HG03378 (cell line): ENCODE data around the gene TSEN34.
A peak's percentile ranks its signal among the peaks of the same experiment; 100 is the strongest.
"Not testable (repeated sequence)": the region's sequence is repeated elsewhere in the genome, so short reads cannot be mapped to it uniquely, and the experiment has no call there.

Source experiments
- ATAC-seq: cut with Tn5 transposase; IDR thresholded peaks from one replicate; pipeline ENCODE4 v1.9.1; 2021; ENCODE audit warnings: mild to moderate bottlenecking, moderate library complexity; ENCODE audit not compliant: unreplicated experiment

The TSEN34 gene

DNA sequence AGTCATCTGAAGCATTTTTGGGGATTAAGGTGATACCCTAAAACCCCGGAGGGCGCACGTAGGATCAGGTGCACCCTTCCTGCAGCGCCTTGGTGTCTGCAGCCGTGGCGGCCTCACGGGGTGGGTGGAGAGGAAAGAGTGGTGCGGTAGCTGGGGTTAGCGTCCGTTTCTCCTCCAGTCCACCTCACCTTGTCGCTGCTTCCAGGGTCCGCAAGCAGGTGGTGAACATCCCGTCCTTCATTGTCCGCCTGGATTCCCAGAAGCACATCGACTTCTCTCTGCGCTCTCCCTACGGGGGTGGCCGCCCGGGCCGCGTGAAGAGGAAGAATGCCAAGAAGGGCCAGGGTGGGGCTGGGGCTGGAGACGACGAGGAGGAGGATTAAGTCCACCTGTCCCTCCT, 16.1 kb downstream of the TSEN34 start:
- not testable (repeated sequence) for ATAC-seq

DNA sequence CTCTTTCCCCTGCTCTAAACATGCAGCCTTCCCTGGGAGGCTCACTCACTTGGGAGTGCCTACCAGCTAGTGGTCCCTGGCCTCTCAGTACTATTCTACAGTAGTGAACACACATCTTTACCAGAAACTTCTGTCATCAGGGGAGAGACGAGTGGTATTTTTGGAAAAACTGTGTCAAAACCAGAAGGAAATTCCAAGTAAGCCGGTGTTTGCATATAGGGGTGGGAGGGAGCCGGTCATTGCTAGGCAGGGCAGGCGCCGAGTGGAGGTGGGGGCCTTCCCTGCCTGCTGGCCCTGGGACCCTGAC, 16.5 kb downstream of the TSEN34 start:
- no peak for ATAC-seq

DNA sequence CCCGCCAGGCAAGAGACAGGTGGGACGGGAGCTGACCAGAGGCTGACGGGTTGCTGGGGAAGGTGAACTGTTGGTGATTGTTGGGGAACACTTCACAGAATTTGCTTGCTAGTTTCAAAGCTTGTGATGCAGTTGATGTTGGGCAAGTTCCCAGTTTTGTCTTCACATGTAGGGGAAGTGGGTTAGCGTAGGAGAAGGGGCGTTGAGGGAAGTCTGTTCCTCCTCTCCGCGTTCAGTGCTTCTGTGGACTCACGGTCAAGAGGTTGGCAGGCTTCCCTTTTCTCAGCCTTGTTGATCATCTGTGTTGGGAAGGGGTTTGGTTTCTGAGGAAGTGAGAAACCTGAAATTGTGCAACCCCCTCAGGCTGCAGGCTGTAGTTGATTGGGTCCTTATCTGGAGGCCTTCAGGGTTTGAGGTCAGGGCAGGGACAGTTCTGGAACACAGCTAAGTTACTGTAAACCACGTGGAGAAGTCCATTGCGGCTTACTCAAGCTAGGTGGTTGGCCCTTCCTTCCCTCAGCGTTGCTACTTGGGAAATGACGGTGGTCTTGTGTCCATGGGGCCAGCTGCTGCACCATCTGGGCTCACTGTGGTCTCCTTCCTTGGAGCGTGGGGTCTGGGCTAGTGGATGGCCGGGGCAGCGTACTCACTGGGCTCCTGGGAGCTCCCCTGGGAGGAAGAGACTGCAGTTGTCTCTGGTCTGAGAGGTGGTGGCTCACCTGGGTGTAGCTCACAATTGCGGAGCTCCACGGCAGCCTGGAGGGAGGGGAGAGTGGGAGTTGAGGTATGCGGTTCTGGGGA, 17.1 kb downstream of the TSEN34 start:
- ATAC-seq, result peak; percentile 34

DNA sequence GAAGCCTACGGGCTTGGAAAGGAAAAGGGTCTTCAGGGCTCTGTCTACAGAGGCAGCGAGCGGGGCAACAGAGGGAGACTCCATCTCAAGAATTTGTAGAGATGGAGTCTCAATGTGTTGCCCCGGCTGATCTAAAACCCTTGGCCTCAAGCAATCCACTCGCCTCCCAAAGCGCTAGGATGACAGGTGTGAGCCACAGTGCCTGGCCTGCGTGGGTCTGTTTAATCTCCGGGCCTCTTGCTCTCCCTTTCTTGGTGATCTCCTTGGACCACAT, 17.6 kb downstream of the TSEN34 start:
- ATAC-seq, result no peak

DNA sequence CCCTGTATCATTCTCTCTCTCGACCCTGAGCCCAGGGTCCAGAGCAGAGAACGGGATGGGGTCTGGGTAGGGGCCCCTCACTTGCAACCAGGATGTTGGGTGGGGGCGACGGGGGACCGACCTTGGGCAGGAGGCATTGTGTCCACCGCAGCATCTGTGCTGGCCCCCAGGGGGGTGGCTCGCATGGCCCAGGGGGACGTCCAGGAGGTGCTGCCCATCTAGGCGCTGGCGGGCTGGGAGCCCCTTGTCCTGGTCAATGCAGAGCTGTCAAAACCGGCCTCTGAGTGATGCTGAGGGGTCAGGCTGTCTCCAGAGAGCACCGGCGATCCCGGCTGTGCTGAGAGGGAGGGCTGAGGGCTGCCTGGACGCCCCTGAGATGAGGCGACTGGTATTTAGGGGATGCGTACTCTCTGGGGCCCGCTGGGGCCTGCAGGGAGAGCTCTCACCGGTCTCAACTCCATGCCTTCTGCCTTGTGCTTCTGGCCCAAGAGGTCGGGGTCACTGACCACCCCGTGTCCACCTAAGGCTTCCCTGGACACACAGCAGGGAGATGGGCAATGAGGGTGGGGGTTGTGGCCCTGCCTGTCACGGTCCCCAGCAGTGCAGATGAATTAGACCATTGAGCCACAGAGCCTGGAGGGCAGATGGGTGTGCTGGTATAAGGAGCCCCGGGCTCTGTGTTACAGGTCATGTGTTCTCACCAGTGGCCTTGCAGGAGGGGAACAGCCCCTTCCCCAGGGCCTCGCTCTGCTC, 18.1 kb downstream of the TSEN34 start:
- ATAC-seq, result no peak

DNA sequence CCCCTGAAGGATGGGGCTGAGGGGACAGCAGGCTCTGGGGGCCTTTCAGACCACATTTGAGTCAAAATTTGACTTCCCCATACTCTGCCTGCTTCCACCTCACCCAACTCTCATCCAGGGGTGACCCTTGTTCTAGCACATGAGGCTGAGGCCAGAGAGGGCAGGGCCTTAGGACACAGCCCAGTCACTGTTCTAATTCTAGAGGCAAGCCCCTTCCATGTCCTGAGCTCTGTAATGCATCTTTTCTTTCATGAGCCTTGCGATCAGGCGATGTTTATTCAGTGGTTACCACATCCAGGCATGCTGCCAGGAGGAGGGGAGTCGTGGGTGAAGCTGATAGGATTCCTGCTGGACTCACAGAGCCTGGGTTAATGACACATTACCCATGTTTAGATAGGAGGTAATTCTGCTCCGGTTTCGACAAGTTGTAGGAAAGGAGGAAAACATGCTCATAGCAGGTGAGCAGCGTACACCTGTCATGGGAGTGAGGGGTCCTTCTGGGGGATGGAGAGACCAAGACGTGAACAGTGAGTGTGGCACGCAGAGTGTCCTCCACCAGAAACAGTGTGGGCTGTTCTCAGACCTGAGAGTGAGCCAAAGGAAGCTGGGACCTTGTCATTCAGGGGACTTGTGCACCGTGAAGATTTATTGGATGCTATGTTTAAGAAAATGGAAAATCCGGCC, 18.8 kb downstream of the TSEN34 start:
- ATAC-seq, result no peak

DNA sequence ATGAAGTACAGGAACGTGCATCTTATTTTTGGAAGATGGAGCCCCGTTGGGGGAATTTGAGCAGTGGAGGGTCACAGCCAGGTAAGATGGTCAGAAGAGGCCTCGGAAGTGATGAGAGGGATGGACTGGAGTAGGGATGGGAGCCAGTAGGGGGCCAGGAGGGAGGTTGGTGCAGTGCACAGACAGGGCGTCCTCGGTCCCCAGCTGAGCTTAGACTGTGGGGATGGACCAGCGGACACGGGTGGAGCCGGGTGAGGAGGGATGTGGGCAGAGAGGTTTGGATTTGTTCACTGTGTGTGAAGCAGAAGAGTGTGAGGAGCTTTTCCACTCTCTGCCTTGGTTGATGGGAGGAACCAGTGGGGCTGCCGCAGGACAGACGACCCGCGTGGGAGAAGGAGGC, 20.1 kb downstream of the TSEN34 start:
- ATAC-seq, result no peak

DNA sequence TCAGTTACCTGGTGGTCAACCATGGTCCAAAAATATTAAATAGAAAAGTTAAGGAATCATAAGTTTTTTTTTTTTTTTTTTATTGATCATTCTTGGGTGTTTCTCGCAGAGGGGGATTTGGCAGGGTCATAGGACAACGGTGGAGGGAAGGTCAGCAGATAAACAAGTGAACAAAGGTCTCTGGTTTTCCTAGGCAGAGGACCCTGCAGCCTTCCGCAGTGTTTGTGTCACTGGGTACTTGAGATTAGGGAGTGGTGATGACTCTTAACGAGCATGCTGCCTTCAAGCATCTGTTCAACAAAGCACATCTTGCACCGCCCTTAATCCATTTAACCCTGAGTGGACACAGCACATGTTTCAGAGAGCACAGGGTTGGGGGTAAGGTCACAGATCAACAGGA, 23.1 kb downstream of the TSEN34 start:
- ATAC-seq, result not testable (repeated sequence)

DNA sequence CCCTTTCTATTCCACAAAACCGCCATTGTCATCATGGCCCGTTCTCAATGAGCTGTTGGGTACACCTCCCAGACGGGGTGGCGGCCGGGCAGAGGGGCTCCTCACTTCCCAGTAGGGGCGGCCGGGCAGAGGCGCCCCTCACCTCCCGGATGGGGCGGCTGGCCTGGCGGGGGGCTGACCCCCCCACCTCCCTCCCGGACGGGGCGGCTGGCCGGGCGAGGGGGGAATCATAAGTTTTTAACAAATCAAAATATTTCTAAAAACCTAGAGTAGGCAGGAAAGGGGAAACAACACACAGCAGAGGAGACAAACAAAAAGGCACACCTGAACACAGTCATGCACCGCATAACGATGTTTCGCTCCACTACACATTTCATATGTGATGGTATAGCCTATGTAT, 23.6 kb downstream of the TSEN34 start:
- not testable (repeated sequence) for ATAC-seq

DNA sequence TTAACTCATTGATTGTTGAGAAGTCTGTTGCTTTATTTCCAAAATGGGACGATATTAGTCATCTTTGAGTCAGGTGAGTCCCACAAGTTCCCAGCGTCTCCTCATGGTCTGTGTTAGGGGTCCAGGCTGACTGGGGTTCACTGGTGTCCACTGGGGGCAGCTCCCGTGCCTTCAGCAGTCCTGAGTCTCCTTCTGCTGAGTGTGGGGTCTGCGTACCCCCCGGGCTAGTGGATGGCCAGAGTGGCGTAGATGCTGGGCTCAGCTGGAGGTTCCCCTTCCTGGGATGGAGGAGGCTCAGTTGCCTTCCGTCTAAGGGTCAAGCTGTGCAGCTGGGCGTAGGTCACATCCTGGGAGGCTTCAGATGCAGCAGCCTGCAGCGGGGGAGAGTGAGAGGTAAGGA, 25.8 kb downstream of the TSEN34 start:
- ATAC-seq, result no peak

DNA sequence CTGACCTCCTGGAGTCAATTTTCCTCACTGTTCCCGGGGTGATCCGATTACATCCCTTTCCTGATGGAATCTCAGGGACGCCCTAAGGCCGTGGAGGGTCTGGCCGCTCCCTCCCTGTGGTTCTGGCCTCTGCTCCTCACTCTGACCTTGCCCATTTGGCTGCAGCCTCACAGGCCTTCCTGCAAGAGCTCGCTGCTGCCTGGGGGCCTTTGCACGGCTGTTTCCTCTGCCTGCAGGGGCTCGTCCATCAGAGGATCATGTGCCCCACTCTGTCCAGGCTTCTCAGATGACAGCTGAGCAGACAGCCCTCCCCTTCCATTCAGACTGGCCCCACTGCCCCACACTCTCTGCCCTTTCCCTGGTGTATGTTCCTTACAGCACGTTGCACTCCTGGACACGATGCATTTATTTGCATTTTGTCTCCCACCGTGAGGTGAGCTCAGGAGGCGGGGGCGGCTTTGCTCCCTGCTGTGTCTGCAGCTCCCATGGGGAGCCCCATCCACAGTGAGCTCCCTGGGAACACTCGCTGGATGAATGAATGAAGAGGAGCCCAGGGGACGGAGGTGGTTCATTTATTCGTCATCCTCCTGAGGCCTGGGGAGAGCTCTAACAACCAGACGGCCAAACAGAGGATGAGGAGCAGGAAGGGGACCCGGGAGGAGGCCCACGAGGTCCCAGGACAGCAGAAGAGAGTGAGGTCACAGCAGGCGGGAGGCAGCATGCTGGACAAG, 26.6 kb downstream of the TSEN34 start:
- ATAC-seq, result not testable (repeated sequence)

DNA sequence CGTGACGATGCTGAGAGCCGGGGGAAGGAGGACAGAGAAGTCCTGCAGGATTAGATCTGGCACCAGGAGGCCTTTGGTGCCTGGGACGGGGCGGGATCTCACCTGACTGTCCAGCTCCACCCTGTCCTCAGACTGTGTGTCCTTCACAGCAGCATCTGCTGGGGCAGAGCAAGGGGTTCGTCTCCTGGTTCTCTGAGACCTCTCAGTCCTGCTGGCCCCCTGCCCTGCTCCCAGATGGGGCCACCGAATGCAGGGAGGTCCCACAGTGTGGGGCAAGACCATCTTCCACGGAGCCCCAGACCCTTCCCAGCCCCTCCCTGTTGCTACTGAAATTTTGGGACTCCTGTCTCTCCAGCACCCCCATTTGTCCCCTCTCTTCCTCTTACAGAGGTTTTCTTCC, 27.2 kb downstream of the TSEN34 start:
- no peak for ATAC-seq

DNA sequence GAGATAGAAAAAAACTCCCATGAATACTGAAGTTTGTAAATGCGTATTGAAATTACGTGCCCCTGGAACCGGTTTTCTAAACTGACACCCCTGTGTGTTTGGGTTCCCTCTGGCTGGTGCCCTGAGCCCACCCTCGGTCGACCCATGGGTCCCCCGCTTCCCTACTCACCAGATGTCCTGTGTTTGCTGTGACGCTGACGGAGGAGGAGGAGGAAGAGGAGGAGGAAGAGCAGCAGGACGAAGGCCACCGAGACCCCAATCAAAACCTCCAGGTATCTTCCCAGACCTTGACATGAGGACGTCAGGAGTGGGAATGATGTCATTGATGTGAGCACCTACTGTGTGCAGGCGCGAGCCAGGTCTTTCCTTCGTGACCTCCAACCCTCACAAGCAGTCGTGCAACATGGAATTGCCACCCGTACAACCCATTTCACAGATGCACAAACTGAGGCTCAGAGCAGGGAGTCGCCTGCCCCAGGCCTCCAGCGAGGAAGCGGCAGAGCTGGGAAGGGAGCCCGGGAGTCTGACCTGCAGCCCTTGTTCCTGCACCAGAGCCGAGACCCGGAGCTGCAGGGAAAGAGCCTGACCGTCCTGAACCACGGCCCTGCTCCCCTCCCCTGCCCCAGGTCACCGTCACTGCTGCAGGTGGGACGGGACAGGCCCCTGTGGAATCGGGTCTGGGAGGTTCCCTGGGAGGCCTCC, 28.0 kb downstream of the TSEN34 start:
- ATAC-seq, result no peak

DNA sequence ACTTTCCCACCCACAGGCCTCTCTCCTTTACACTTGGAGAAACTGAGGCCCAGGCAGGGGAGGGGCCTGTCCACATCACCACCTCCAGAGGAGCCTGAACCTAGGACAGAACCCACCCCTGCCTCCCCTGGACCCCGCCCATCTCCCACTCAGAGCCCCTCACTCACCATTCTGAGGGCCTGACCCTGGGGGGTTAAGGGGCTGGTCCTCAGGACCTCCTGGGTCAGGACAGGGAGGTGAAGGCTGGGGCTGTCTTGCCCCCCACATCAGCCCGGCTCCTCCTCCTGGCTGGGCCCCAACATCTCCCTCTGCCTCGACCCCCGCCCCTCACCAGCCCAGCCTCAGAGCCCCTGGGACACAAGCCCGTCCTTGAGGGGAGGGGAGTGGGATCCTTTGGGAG, 28.6 kb downstream of the TSEN34 start:
- not testable (repeated sequence) for ATAC-seq

DNA sequence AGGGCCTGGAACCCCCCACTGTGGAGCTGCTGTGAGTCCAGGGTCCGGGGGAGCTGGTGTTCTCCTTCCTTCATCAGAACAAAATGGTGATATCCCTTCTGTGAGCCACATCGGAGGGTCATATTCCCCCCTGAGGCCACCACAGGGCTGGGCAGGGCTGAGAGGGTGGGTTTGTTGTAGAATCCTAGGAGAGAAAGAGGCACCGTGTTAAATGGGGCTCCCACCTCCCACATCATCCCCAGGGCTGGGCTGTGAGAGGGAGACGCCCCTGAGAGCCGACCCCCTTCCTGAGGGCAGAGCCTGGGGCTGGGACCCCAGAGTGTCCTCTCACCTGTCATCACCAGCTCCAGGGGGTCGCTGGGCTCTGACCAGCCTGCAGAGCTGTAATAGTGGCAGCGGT, 30.8 kb downstream of the TSEN34 start:
- ATAC-seq, result not testable (repeated sequence)

DNA sequence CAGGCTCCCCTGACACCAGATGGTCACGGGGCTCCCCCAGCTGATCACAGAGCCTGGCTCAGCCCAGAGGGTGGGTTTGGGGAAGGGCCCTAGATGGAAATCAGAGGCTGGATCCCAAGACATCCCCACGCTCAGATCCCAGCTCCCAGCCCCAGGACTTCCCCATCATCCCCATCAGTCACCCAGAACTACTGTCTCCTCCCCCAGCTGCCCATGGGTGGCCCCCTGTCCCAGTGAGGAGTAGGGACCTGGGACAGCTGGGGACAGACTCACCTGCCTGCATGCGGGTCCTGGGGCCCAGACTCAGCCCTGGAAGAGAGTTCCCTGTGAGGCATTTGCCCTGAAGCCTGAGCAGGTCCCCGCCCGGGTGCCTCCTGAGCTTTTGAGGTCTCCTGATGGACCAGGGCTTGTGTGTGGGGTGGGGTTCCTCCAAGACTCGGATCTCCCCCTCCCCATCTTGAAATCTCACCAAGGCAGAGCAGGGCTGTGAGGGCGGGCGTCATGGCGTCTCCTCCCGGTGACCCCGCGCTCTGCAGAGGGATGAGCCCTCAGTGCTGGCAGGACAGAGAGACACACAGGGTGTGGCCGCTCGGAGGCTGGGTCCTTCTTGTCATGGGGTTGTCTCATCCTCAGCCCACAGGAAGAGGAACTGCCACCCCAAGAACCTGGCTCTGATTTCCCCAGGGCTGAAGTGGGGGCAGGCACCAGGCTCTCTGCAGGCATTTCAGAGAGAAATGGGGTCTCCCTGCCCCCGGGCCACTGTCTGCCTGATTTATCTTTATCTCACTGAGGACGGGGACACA, 31.6 kb downstream of the TSEN34 start, which contains the start of gene LILRB3:
TSS of gene LILRB3 (minus strand) at position 534 of the 803 bp plus-strand sequence. CDS start at position 503, 31 bp downstream.
- ATAC-seq, result not testable (repeated sequence)

DNA sequence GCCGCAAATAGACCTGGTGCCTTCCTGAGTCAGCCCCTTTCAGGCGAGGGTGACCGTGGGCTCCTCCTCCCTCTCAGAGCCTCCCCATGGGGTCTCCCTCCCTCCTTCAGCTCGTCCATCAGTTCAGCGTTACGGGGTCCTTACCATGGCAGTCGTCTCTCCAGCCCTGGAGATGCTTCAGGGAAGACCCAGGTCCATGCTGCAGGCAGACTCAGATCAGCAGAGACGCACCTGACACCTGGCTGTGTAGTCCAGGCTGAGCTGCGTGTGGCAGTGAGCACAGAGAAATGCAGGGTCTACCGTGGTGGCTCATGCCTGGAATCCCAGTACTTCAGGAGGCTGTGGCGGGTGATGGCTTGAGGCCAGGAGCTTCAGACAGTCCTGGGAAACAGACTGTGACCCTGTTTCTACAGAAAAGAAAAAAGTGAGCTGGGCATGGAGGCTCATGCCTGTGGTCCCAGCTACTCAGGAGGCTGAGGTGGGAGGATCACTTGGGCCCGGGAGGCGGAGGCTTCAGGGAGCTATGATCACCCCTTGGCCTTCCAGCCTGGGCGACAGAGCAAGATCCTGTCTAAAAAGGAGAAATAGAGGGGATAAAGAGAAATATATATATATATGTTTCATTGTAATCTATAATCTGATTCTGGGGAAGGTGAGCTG, 32.3 kb downstream of the TSEN34 start:
- ATAC-seq, result not testable (repeated sequence)

DNA sequence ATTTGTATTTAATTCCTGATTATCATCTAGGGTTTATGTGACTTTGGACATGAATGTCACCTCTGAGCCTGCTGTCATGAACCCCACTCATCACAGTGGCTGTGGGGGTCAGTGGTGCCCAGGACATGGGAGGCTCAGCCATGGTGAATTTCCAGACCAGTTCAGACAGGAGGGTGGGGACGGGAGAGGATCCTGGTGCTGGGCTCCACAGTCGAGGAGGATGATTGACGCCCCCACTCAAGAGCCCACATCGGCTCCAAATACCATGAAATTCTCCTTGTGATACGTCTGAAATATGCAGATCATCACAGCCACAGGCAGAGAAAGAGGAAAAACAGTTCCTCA, 32.8 kb downstream of the TSEN34 start:
- ATAC-seq, result not testable (repeated sequence)

DNA sequence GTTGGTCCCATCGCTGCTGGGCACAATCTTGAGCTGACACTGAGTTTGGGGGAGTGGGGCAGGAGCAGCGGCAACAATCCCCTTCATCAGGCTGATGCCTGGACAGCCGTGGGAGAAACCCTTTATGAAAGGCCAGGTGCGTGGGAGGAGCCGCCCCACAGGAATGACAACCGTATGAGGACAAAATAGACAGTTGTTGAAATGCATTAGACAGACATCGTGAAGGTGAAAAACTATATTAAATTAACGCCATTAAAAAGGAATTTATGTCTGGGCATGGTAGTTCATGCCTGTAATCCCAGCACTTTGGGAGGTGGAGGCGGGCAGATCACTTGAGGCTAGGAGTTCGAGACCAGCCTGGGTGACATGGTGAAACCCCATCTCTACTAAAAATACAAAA, 33.5 kb downstream of the TSEN34 start:
- not testable (repeated sequence) for ATAC-seq
